SU-DHL-6 (cell line): ENCODE measurements around the gene TIMM22.

Experiments used
- H2AFZ ChIP-seq: fragments of 200-600 bp; sonication (generic); 2 replicates; pipeline ENCODE4 v1.6.1; 2014; ENCODE audit warnings: low read depth, mild to moderate bottlenecking, moderate library complexity, mixed read lengths, antibody characterized with exemption, low read length; ENCODE audit not compliant: severe bottlenecking
- H3F3A ChIP-seq: fragments of 200-600 bp; shearing (Covaris generic); 2 replicates; pipeline ENCODE4 v1.6.0; 2016; ENCODE audit warnings: antibody characterized with exemption, mild to moderate bottlenecking; ENCODE audit not compliant: insufficient read depth
- H3K27ac ChIP-seq: fragments of 200-600 bp; sonication (generic); 2 replicates; pipeline ENCODE4 v1.5.1; 2016; ENCODE audit warnings: low read depth, mild to moderate bottlenecking, low read length, moderate library complexity, mixed read lengths
- H3K27me3 ChIP-seq: fragments of 200-600 bp; sonication (generic), shearing (Covaris generic); 2 replicates; pipeline ENCODE4 v1.6.0; 2014; ENCODE audit warnings: mild to moderate bottlenecking, low read length
- H3K36me3 ChIP-seq: fragments of 200-600 bp; sonication (generic); 2 replicates; pipeline ENCODE4 v1.6.1; 2014; ENCODE audit warnings: mild to moderate bottlenecking, low read length, mixed read lengths
- H3K4me2 ChIP-seq: fragments of 300-600, 200-600 bp; shearing (Covaris generic), sonication (generic); 2 replicates; pipeline ENCODE4 v1.6.0; 2014; ENCODE audit warnings: low read length, low read depth, mild to moderate bottlenecking; ENCODE audit not compliant: poor library complexity, severe bottlenecking
- H3K4me3 ChIP-seq: fragments of 200-600 bp; sonication (generic); 2 replicates; pipeline ENCODE4 v1.5.1; 2014; ENCODE audit warnings: antibody characterized with exemption, low read length, mild to moderate bottlenecking, mixed read lengths; ENCODE audit not compliant: insufficient read depth, poor library complexity, severe bottlenecking
- H3K79me2 ChIP-seq: fragments of 200-600 bp; sonication (generic); 2 replicates; pipeline ENCODE4 v1.6.1; 2014; ENCODE audit warnings: mild to moderate bottlenecking, low read length, moderate library complexity; ENCODE audit not compliant: insufficient read depth
- H3K9ac ChIP-seq: fragments of 200-600 bp; sonication (generic); 2 replicates; pipeline ENCODE4 v1.7.0; 2014; ENCODE audit warnings: mild to moderate bottlenecking, low read length
- H3K9me2 ChIP-seq: fragments of 200-600 bp; sonication (generic); replicated peaks from 2 replicates; pipeline ENCODE4 v1.6.1; 2014; ENCODE audit warnings: low read length; ENCODE audit not compliant: insufficient read depth
- H3K9me3 ChIP-seq: fragments of 200-600 bp; sonication (generic); 2 replicates; pipeline ENCODE4 v1.6.1; 2014; ENCODE audit warnings: low read length, mixed read lengths; ENCODE audit not compliant: insufficient read depth
- H4K20me1 ChIP-seq: fragments of 200-600 bp; sonication (generic); 2 replicates; pipeline ENCODE4 v1.6.1; 2014; ENCODE audit warnings: low read depth, mild to moderate bottlenecking, antibody characterized with exemption, low read length, moderate library complexity, mixed read lengths
- CTCF ChIP-seq: fragments of 200-600 bp; sonication (generic); IDR thresholded peaks from one replicate; pipeline ENCODE4 v1.5.1; 2017; ENCODE audit warnings: antibody characterized with exemption, mild to moderate bottlenecking, low read length, moderate library complexity; ENCODE audit not compliant: insufficient read depth, poor library complexity, severe bottlenecking
- EZH2phosphoT487 ChIP-seq: fragments of 200-600 bp; sonication (generic), shearing (Covaris generic); conservative IDR thresholded peaks from 2 replicates; pipeline ENCODE4 v1.6.1; 2018; ENCODE audit warnings: mild to moderate bottlenecking, antibody characterized with exemption, low read length, moderate library complexity, mixed read lengths

The TIMM22 gene

GRCh38 chr17:1033503-1033902, 36.6 kb downstream of the TIMM22 start:
- Histone ChIP-seq H4K20me1 (no peaks in the 10 kb centered on the region), H3K27me3 (no peaks in the 10 kb centered on the region), H3K4me3 (no peak overlapping the region), H3K27ac (no peak overlapping the region), H3K9me2 (no peaks in the 10 kb centered on the region), H3K79me2 (no peaks in the 10 kb centered on the region), H3K9me3 (no peaks in the 10 kb centered on the region), H3K4me2 (no peak overlapping the region), H2AFZ (no peak overlapping the region), H3K36me3 (no peaks in the 10 kb centered on the region), H3F3A (no peaks in the 10 kb centered on the region), H3K9ac (no peak overlapping the region)
- TF ChIP-seq EZH2phosphoT487 (no peak), CTCF (no peak)

GRCh38 chr17:1034652-1035210, 37.8 kb downstream of the TIMM22 start:
- Histone ChIP-seq H3K9me3 (no peaks in the 10 kb centered on the region), H3K27ac (no peak overlapping the region), H3K79me2 (no peaks in the 10 kb centered on the region), H3K36me3 (no peaks in the 10 kb centered on the region), H3K9ac (no peak overlapping the region), H2AFZ (no peak overlapping the region), H3F3A (no peaks in the 10 kb centered on the region), H3K4me2 (no peak overlapping the region), H4K20me1 (no peaks in the 10 kb centered on the region), H3K27me3 (no peaks in the 10 kb centered on the region), H3K9me2 (no peaks in the 10 kb centered on the region), H3K4me3 (no peak overlapping the region)
- TF ChIP-seq CTCF (no peak), EZH2phosphoT487 (no peak)

- Histone ChIP-seq H3K9me2 (no peaks in the 10 kb centered on the region), H3K27ac (no peak overlapping the region), H3K4me2 (no peak overlapping the region), H3F3A (no peaks in the 10 kb centered on the region), H2AFZ (no peak overlapping the region), H3K36me3 (no peaks in the 10 kb centered on the region), H3K9ac (no peak overlapping the region), H4K20me1 (no peaks in the 10 kb centered on the region), H3K79me2 (no peaks in the 10 kb centered on the region), H3K4me3 (no peak overlapping the region), H3K27me3 (no peaks in the 10 kb centered on the region), H3K9me3 (no peaks in the 10 kb centered on the region)
- no peak for TF ChIP-seq EZH2phosphoT487
- no peak for TF ChIP-seq CTCF
Measured at GRCh38 chr17:1035546-1036170, 38.7 kb downstream of the TIMM22 start.
